Dermis blood vessel endothelial cell (primary cell): Measurements from ENCODE around the gene POTEE. TPM values are rescaled to one million over a fixed set of nuclear protein-coding genes. Genes with fewer than 3 reads are reported as not detected.
"Not testable (repeated sequence)": the region's sequence is repeated elsewhere in the genome, so short reads cannot be mapped to it uniquely, and the experiment has no call there.

Source experiments
- DNase-seq: peaks from one replicate; pipeline ENCODE4 v3.0.0; 2010
- total RNA-seq: library from RNA; depleted of rRNA; stranded (reverse); fragments of >200 nt; gene quantifications from 2 replicates; pipeline ENCODE4 v1.2.3, GENCODE V29; 2014

POTEE gene
- total RNA-seq, result 0.17 and 0.47 TPM in 2 replicates

DNA sequence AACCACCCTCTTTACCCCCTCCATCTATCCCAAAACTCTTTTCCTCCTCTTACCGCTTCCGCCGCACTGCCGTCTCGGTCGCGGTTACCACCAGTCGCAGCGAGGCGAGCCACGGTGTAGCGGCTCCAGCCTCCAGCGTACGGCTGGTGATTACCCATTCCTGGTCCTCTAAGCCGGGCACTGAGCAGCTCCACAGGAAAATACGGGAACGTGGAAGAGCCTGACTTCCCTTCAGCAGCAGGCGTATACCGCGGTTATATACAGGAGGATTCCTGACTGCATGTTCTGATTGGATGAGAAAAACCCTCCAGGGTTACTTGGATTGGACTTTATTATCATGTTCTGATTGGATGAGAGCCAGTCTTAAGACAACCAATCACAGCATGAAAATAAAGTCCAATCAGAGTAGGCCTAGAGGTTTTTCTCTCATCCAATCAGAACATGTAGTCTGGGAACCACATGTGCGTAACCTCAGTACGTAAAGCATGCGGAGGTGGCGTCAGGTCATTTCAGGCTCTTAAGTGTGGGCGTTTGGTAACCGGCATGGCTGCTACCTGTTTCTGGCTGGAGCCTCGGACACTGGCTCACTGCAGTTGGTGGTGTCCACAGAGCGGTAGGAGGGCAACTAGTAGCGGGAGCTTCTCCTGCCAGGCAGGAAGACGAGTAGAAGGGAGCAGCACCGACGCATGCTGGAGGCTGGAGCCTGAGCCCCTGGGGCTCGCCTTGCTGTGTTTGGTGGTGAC lies at the start of gene POTEE:
Gene POTEE, plus strand, starts transcription at position 507 of the 743 bp plus-strand sequence. CDS start 8,867 bp downstream, outside the sequence.
- not testable (repeated sequence) for DNase-seq

DNA sequence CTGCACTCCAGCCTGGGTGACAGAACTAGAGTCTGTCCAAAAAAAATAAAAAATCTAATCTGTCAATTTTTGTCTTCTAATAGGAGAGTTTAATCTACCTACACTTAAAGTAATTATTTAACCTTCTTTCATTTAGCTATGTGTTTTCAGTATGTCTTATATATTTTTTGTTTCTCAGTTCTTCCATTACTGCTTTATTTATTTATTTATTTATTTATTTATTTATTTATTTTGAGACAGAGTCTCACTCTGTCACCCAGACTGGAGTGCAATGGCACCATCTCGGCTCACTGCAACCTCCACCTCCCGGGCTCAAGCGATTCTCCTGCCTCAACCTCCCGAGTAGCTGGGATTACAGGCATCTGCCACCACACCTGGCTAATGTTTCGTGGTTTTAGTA lies 43.8 kb upstream of the POTEE start:
- DNase-seq, result not testable (repeated sequence)

DNA sequence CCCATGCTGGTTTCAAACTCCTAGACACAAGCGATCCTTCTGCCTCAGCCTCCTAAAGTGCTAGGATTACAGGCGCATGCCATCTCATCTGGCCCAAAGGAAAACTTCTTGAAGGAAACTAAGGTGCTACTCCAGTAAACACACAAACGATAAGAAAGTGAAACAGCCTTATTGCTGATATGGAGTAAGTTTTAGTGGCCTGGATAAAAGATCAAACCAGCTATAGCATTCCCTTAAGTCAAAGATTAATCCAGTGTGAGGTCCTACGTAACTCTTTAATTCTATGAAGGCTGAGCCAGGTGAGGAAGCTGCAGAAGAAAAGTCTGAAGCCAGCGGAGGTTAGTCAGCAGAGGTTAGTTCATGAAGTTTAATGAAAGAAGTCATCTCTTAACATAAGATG lies 40.8 kb upstream of the POTEE start:
- DNase-seq, result no peak

DNA sequence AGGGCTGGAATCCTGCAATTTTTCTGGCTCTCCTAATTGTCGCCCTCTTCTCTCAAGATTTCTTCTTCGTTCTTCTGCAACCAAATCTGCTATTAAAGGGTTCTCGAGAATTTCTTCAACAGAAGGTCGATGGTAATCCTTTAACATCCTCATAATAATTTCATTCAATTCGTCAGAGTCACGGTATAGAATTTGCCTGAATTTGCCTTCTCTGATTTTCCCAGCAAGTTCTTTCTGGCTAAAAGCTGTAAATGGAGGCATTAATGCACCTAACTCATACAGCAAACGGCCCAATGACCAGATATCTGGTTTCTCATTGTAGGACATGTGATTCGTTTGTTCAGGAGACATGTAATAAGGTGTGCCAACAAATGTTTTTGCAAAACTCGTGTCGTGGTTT lies 31.3 kb upstream of the POTEE start:
- DNase-seq, result not testable (repeated sequence)

DNA sequence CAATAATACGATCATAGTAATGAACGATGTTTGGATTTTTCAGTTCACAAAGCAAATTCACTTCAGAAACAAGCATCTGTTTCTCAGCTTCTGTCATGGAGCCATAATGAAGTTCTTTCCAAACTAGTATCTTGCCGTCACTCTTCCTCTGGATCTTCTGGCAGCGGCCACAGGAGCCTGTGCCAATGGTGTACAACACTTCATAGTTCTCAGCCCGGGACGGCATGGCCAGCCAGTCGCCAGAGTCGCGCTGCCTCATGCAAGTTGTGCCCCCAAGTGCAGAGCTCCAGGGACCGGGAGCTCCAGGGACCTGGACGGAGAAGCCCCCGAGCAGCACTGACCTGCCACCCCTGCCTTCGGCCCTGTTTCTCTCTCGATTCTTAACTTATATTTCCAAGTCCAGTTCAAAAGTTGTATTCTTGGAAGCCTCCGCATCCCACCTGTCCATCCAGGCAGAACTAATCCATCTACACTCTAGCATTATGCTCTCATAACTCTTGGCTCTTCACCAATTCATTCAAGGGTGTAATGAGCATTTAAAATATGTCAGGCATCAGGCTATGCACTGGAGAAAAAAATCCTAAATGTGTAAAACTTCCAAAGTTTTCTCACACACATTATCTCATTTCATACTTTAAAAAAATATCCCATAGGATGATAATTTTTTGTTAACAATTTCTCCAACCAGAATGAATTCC lies 30.5 kb upstream of the POTEE start:
- DNase-seq, result not testable (repeated sequence)

DNA sequence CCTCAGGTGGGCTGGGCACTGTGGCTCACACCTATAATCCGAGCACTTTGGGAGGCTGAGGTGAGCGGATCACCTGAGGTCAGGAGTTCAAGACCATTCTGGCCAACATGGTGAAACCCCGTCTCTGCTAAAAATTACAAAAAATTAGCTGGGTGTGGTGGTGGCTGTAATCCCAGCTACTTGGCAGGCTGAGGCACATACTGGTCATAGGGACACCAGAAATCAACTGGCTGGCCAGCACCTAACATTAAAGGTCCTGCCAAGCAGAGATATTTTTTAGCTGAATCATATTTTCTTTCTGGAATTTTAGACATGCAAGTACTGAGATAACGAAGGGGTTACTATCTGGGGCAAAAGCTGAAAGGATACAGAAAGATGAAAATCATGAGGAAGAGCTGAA lies 27.9 kb upstream of the POTEE start:
- DNase-seq, result not testable (repeated sequence)

DNA sequence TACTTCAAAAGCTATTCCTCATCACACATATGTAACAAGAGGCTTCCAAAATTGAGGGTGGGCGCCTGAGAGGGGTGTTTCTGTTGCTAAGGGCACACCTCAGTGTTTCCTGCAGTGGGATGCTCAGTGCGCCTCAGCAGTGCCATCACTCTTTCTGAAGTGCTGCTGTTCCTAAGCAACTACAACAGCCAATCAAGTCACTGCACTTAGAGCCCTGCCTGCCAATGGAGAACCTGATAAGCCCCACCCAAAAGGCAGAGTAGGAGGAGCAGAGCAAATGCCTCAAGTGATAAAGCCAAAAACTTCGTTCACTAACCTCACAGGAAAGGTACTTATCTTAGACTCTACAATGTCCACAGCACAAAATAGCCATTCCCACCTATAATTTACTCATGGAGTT lies 15.9 kb upstream of the POTEE start:
- DNase-seq, result not testable (repeated sequence)

DNA sequence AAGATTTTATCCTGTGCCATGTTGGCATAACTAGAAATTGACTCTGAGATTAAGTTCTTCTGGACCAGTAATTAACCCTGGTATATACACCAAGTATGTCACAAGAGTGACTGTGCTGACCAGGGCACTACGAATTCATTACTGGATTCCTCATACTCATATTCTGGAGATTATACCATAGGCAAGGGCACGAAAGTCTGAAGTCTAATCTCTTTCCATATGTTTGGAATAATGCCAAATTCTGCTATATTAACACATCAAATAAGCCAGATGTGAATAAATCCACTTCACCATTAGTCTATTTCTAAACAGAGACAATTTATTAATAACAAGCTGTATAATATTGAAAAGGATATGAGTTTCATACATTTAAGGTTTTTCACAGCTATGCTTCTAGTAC lies 13.2 kb upstream of the POTEE start:
- not testable (repeated sequence) for DNase-seq

DNA sequence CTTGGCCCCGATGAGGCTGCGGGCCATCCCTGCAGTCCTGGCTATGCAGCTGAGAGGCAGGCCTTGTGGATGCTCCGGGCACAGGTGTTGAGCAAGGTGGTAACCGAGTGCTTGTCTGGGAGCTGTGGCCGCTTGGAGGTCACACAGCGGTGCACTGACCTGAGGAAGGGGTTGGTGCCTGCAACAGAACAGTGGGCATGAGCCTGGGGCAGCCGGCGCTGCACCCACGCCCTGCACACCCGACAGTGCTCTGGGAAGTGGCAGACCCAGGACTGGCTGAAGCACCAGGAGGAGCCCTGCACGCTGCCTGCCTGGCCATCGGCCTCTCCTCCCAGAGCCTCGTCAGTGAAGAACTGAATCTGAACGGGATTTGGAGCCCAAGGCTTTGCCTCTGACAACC lies 8.2 kb upstream of the POTEE start:
- DNase-seq, result no peak

DNA sequence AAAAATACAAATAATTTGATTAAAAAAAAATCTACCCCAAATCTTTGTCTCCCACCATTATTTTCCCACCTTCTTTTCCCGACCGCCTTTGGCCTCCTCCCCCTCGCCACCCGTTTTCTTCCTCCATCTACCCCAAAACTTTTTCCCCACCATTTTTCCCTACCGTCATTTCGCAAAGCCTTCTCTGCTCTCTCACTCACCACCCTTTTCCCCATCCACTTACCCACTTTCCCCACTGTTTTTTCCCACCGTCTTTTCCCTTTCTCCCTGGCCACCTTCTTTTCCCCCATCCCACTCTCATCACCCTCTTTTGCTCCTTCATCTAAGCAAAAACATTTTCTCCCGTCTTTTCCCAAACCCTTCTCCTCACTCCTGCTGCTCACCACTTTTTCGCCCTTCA lies 1.5 kb upstream of the POTEE start:
- not testable (repeated sequence) for DNase-seq

DNA sequence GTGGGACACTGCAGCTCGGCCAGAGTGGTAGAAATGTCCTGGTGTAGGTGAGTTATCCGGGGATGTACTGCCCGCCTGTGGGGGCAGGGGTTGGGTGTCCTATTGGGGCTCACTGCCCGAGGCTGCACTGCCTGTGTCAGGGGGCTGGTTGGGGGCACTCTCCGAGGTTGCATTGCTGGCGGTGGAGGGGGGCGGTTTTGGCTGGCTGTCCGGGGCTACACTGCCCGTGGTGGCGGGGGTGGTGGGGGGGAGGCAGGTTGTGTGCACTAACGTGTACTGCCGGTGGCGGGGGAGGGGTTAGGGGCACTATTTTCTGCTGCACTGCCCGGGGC lies 403 bp downstream of the POTEE start:
- not testable (repeated sequence) for DNase-seq

DNA sequence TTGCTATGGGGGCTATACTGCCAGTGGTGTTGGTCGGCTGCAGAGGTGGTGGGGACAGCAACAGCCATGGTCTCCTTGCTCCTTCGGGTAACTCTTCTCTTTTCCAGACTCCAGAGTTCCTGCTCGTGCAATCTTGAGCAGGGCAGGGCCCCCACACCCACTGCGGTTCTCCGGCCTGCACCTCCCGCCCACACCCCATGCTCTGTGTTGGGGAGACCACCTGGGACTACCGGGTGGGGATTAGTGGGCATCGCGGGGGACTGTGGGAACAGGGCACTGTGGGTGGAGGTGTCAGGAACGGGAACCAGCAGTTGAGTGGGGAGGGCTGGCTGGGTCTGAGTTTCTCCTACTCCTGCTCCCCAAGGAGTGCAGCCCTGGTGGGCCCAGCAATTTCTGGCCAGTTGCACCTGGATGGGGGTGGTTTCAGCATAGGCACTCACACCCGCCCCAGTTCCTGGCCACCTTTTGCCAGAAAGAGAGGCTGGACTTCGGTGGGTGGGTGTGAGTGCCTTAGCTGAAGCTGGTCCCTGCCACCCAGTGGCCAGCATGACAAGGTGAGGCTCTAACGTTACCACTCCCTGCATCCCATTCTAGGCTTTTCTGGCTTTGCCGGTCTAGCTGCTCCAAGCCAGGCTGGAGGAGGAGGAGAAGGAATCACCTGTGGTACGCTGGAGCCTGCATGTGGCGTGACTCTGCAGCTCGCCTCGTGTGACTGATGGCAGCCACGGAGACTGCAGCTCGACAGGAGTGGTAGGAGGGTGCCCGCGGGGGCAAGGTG lies 1.3 kb downstream of the POTEE start:
- DNase-seq, result not testable (repeated sequence)

DNA sequence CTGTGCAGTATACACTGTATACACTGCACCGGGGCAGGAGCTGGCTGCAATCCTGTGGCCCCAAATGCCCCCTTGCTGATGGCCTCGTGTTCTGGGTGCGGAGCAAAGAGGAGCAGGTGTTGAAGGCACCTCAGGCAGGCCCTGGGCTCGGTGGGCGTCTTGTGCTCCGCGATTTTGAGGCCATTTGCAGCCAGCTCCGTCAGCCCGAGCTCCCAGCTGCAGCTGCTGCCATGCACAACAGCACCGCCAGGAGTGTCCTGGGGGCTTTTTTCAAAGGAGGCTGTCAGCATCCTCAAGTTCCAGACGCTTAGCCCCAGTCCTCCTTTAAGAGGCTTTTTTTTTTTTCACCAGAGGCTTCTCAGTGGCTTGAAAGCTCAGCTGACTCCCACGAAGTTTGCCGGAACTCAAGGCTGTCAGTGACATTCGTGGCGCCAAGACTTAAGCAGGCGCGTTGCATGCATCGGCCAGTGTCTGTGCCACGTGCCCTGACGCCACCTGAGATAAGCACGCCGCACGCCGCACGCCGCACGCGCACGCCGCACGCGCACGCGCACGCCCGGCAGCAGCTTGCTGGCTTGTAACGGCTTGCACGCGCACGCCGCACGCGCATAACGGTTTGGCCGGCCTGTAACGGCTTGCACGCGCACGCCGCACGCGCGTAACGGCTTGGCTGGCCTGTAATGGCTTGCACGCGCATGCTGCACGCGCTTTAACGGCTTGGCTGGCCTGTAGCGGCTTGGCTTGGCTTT lies 8.1 kb downstream of the POTEE start:
- not testable (repeated sequence) for DNase-seq

DNA sequence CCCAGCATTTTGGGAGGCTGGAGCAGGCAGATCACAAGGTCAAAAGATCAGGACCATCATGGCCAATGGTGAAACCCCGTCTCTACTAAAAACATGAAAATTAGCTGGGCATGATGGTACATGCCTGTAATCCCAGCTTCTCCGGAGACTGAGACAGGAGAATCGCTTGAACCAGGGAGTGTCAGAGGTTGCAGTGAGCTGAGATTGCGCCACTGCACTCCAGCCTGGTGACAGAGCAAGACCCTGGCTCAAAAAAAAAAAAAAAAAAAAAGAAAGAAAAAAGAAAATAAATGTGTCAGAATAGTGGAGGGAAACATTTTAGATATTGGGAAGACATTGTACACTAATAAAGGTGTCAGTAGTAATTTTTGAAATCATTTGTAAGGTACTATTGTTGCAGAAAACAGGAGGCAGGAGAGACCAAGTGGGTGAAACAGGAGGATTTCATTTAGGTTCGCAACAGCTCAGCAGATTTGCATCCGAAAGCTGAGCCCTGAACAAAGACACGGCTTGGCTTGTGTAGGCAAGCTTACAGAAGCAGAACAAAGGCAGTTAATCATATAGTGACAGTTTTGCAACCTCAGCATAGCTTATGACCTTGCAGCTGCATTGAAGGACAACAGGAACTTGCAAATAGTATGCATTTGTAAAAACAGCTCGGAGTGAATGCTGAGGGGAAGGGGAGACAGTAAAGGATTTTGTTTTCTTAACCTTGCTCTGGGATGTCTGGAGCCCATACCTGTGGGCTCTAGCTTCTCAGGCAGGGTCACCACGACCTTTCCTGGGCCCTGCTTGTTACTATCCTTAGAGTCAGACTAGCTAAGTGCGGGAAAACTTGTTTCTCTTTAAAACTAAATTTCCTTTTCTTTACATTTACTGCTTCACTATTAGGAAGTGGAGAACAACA lies 26.5 kb downstream of the POTEE start:
- DNase-seq, result peak; percentile 29

Other genes with a start within 250 kb of the POTEE start
- gene FAM168B, start 116.1 kb upstream of the POTEE start, total RNA-seq, result 98.2 and 100 TPM in 2 replicates
- 146 and 158 TPM in 2 replicates for gene PLEKHB2, start 104.2 kb upstream of the POTEE start, total RNA-seq
- under 0.01 TPM in 1 of 2 replicates, not detected in the other for gene RAB6D, start 154.6 kb downstream of the POTEE start, total RNA-seq